Ishikawa (cell line): ENCODE results near the gene GLYATL1.

Experiments
- CEBPB ChIP-seq: IDR thresholded peaks from 2 replicates; pipeline ENCODE4 v1.6.1; 2012
- CREB1 ChIP-seq: IDR thresholded peaks from 2 replicates; pipeline ENCODE4 v1.6.1; 2012; ENCODE audit warnings: low read depth
- EGR1 ChIP-seq: IDR thresholded peaks from 2 replicates; pipeline ENCODE4 v1.6.1; 2012
- EP300 ChIP-seq: IDR thresholded peaks from 2 replicates; pipeline ENCODE4 v1.6.1; 2012; ENCODE audit warnings: borderline replicate concordance
- FOXM1 ChIP-seq: IDR thresholded peaks from 2 replicates; pipeline ENCODE4 v1.6.1; 2012; ENCODE audit warnings: low read depth, borderline replicate concordance
- MAX ChIP-seq: IDR thresholded peaks from 2 replicates; pipeline ENCODE4 v1.6.1; 2012
- NFIC ChIP-seq: IDR thresholded peaks from 2 replicates; pipeline ENCODE4 v1.6.1; 2012
- RAD21 ChIP-seq: IDR thresholded peaks from 2 replicates; pipeline ENCODE4 v1.6.1; 2012; ENCODE audit warnings: low read depth
- TAF1 ChIP-seq: IDR thresholded peaks from 2 replicates; pipeline ENCODE4 v1.6.1; 2012; ENCODE audit warnings: low read depth, mild to moderate bottlenecking
- TCF12 ChIP-seq: IDR thresholded peaks from 2 replicates; pipeline ENCODE4 v1.6.1; 2012; ENCODE audit warnings: low read depth
- TEAD4 ChIP-seq: IDR thresholded peaks from 2 replicates; pipeline ENCODE4 v1.6.1; 2012
- USF1 ChIP-seq: IDR thresholded peaks from 2 replicates; pipeline ENCODE4 v1.6.1; 2012
- YY1 ChIP-seq: IDR thresholded peaks from 2 replicates; pipeline ENCODE4 v1.6.1; 2012; ENCODE audit warnings: low read depth
- ZBTB7A ChIP-seq: IDR thresholded peaks from 2 replicates; pipeline ENCODE4 v1.6.1; 2012; ENCODE audit warnings: low read depth
- TF ChIP-seq, protein P1 (sequence below): IDR thresholded peaks from 2 replicates; pipeline ENCODE4 v1.6.1; 2012; ENCODE audit warnings: low read depth, mild to moderate bottlenecking

Gene GLYATL1

GRCh38 chr11:58934945-58935513, 4.3 kb upstream of the GLYATL1 start:
- TF ChIP-seq ZBTB7A (no peak), EP300 (no peak), NFIC (no peak), TAF1 (no peak), RAD21 (no peak), FOXM1 (no peak), TCF12 (no peak)
- TF ChIP-seq, protein P1, sequence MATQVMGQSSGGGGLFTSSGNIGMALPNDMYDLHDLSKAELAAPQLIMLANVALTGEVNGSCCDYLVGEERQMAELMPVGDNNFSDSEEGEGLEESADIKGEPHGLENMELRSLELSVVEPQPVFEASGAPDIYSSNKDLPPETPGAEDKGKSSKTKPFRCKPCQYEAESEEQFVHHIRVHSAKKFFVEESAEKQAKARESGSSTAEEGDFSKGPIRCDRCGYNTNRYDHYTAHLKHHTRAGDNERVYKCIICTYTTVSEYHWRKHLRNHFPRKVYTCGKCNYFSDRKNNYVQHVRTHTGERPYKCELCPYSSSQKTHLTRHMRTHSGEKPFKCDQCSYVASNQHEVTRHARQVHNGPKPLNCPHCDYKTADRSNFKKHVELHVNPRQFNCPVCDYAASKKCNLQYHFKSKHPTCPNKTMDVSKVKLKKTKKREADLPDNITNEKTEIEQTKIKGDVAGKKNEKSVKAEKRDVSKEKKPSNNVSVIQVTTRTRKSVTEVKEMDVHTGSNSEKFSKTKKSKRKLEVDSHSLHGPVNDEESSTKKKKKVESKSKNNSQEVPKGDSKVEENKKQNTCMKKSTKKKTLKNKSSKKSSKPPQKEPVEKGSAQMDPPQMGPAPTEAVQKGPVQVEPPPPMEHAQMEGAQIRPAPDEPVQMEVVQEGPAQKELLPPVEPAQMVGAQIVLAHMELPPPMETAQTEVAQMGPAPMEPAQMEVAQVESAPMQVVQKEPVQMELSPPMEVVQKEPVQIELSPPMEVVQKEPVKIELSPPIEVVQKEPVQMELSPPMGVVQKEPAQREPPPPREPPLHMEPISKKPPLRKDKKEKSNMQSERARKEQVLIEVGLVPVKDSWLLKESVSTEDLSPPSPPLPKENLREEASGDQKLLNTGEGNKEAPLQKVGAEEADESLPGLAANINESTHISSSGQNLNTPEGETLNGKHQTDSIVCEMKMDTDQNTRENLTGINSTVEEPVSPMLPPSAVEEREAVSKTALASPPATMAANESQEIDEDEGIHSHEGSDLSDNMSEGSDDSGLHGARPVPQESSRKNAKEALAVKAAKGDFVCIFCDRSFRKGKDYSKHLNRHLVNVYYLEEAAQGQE, result no peak

GRCh38 chr11:58938398-58938797, 890 bp upstream of the GLYATL1 start:
- TF ChIP-seq, protein P1, result no peak
- TF ChIP-seq TEAD4 (no peak), TCF12 (no peak), MAX (no peak), TAF1 (no peak), EP300 (no peak)

DNA sequence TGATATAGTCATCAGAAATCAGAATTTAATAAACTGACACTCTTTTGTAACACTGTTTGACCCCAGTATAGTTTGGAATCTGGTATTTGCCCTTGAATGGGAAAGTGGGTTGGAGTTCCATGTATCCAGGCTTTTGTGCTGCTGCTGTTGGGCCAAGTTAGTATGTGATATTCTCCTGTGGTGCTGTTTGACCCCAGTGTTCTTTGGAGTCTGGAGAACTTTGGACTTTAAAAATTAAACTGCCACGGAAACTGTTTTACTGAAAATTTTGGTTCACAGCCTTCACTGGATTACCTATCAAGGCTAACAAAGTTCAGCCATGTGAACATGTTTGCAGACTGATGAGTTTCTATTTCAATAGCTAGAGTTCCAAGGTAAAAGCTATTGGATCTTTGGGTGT, 740 bp downstream of the GLYATL1 start:
- TF ChIP-seq TEAD4 (no peak), NFIC (no peak), MAX (no peak), EP300 (no peak), USF1 (no peak), TCF12 (no peak), RAD21 (no peak), EGR1 (no peak), FOXM1 (no peak), CEBPB (no peak), CREB1 (no peak), TAF1 (no peak), ZBTB7A (no peak)
- TF ChIP-seq, protein P1, result no peak

DNA sequence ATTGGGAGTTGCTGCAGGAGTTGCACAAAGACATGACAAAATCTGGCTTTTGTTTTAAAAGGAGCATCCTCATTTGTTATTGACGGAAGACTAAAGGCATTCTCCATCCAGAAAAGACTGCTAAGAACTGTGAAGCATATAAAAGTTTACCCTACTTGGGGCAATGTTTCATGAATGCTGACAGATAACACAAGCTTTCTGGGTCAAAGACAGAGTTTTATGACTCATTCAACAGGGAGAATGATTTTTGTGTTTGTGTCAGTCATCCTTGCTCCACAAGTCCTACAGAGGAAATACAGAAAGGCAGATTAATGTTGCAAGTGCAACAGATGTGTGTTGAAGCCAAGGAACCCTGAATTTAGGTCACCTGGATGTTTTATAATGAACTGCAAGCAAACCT, 2.5 kb downstream of the GLYATL1 start:
- TF ChIP-seq TCF12 (no peak), EGR1 (no peak), TEAD4 (no peak), RAD21 (no peak), ZBTB7A (no peak), CEBPB (no peak), FOXM1 (no peak), EP300 (no peak), YY1 (no peak), MAX (no peak), CREB1 (no peak), TAF1 (no peak), USF1 (no peak)
- TF ChIP-seq, protein P1, result no peak
